GM18502 (cell line): ENCODE results near the gene RALGAPA2.

Experiments used
- ATAC-seq: cut with Tn5 transposase; IDR thresholded peaks from one replicate; pipeline ENCODE4 v1.9.1; 2021; ENCODE audit warnings: mild to moderate bottlenecking; ENCODE audit not compliant: unreplicated experiment, poor library complexity

RALGAPA2 gene

DNA sequence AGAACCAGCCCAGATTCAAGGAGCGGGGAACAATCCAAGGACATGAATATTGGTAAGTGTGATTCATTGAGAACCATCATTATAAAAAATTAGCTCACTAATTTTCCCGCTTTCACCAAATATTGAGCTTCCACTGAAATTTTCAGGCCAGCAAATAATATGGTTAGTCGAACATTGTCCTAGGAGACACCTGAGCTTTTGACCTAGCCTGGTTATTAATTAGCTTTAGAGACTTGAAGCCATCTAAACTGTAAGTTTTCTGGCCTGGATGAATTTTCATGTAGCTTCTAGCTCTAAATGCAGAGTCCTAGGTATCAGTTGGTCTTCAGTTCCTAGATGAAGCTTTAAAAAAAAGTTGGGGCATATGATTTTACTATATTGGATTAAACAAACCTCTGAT lies 17.1 kb upstream of the RALGAPA2 start:
- ATAC-seq, result no peak

DNA sequence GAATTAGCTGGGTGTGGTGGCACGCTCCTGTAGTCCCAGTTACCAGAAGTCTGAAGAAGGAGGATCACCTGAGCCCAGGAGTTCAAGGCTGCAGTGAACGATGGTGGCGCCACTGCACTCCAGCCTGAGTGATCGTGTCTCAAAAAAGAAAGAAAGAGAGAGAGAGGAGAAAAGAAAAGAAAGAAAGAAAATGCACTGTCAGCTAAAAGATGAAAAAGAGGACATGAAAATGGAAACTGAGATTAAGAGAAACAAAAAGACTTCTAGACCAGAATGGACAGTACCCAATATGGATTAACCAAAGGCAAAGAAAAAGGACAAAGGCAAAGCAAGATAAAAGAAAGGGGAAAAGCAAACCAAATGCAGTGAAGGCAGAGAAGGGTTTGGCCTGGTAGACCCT lies 9.0 kb upstream of the RALGAPA2 start:
- no peak for ATAC-seq

DNA sequence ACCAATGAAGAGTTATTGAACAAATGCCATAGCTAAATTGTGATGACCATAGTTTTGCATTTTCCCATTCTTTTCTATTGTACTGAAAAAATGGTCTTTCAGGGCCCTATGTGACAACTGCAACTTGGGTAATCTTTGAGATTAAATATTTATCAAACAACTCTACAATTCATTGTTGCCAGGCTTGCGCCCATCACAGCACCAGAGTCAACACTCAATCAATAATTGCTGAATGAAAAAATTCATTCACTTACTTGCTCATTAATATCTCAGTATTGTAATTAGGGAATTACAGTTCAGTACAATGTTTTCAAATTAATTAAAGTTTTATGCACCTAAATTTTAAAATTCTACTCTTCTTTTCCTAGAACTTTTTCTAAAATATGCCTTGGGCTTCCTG lies 7.7 kb upstream of the RALGAPA2 start:
- ATAC-seq, result no peak

DNA sequence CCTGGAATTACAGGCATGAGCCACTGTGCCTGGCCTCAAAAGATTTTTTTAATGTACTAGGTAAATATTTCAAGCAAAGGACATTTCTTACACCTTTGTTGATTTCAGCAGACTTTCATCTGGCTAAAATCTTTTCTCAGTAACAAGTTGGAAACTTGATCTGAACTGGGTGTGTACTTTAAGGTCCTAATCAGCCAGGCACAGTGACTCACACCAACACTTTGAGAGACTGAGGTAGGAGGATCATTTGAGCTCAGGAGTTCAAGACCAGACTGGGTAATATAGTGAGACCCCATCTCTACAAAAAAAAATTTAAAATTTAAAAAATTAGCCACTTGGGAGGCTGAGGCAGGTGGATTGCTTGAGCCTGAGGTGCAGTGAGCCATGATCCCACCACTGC lies 7.0 kb upstream of the RALGAPA2 start:
- no peak for ATAC-seq

DNA sequence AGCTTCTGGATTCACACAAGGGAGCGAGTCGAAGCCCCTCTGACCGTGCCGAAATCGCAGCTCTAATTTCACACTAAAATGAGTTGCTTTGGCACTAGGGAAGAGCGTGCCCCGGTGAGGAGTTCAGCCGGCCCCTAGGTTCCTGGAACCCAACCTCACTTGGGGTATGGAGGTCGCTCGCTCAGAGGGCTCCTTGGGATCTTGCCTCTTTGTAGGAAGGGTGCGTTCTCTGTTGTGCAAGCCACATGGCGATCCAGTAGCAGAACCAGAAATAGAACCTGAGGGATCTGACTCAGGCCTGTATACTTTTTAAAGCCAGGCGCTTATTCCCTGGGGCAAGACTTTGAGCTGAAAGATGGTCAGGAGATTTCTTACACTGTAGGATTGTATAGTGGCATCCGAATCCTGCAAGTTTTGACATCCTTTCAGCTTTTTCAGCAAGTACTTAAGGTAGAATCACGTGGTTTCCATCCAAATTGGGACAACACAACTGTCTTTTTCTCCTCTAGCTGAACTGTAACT lies 861 bp upstream of the RALGAPA2 start:
- no peak for ATAC-seq

DNA sequence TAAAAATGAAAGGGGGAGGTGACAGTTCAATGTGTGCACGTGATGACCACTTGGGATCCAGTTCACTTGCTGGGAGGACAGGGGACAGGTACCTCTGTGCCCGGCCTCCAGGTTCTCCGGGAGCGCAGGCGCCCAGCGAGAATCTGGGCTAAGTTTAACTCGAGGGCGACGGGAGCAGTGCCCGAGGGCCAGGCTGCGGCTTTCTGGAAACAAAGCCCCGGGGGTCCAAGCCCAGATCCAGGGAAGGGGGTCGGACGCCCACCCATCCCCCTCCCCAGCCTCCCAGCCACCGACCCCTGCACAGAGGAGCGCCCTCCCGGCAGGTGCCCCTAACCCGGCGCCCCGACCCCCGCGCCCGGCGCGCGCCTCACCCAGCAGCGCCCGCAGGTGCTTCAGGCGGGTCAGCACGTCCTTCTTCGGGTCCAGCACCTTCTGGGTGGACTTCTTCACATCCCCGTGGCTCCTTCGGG lies 405 bp downstream of the RALGAPA2 start:
- ATAC-seq, result peak; percentile 9

DNA sequence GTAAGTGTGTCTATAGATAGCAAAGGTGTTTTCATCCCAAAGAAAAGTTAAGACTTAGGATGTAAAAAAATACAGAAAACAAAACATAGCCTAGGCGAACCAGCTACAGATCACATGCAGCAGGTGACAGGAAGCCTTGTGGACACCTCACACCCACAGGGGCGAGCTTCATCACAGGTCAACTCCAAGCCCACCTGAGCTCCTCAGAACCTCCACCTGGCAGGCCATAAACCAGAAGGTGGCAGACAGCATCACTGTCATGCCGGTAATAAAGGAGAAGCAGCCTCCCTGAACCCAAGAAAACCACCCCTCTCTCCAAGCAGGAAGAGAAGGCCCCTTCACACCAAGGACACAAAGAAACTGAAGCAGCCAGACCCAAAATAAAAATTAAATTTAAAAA lies 1.0 kb downstream of the RALGAPA2 start:
- no peak for ATAC-seq

GRCh38 chr20:20710443-20711315 lies 1.8 kb downstream of the RALGAPA2 start:
- ATAC-seq, result peak; percentile 26

DNA sequence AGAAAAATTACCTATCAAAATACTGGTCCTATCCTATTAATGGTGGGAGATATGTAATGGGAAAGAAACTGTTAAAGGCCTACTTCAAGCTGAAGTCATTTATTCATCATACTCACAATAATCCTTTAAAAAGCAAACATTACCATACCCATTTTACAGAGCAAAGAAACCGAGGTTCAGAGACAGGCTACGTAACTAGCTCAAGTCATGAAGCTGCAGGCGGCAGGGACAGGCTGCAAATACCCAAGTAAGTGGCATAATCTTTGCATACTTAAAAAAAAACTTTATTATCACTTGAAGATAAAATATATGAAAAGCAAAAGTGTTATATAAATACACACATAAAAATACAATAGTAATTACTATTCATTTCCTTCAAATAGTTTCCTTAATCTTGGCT lies 2.6 kb downstream of the RALGAPA2 start:
- ATAC-seq, result no peak

DNA sequence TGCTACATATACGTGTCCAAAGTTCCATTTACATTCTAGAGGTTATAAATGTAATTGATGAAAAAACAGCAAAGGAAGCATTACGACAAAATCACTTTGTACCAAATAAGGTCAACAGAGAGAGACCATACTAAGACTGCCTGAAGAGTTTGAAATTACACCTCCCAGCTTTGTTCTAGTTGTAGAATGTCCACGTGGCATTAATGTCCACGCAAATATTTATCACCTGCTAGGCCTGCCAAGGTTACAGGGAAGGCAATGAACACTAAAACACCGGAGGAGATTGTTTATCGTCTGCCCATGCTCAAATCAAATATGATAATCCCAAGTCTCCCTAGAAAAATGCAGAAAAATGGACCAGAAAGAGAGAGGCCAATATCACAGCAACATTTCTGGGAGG lies 6.2 kb downstream of the RALGAPA2 start:
- no peak for ATAC-seq

DNA sequence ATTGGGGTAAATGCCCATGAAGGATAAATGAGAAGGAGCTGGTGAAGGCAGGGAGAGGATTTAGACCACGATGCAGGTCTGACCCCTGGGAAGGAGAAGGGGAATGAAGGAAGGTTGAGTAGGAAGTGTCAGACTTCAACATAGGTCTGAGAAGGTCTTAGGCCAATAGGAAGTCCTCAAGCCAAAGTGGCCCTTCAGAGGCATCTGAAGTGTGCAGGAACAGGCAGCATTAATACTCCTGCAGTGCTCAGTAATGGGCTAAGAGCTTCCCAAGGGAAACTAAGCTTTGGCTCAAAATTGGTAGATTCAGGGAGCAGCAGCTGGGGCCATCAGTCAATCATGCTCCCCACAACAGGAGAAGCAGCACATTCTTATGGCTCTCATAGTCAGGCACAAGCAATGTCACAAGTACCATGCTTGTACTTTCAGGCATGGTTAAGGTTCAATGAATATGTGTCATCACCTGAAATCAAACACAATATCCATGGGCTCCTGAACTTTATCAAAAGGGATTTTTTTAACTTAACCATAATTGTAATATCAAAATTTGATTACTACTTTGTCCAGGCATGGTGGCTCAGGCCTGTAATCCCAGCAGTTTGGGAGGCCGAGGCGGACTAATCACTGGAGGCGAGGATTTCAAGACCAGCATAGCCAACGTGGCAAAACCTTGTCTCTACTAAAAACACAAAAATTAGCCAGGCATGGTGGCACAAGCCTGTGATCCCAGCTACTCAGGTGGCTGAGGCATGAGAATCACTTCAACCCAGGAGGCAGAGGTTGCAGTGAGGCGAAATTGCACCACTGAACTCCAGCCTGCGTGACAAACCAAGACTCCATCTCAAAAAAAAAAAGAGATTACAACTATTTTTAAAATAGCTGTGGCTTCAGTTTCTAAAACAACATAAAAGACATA lies 9.9 kb downstream of the RALGAPA2 start:
- no peak for ATAC-seq

GRCh38 chr20:20699917-20700316 lies 12.5 kb downstream of the RALGAPA2 start:
- no peak for ATAC-seq

DNA sequence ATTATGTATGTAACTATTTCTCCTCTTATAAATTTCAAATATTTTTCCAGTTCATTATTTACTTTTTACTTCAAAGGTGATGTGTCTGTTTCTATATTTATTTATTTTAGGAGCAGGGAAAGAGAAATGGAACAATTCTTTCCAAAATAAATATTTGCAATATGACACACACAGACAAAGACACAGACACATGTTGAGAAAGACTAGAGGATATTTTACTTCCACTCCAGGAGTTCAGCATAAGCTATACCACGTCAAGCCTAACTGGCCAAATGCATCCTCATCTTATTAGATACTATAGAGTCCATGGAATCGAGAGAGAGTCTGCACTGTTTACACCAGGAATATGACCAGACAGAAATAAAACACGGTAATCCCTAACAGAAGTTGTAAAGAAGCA lies 13.3 kb downstream of the RALGAPA2 start:
- no peak for ATAC-seq

DNA sequence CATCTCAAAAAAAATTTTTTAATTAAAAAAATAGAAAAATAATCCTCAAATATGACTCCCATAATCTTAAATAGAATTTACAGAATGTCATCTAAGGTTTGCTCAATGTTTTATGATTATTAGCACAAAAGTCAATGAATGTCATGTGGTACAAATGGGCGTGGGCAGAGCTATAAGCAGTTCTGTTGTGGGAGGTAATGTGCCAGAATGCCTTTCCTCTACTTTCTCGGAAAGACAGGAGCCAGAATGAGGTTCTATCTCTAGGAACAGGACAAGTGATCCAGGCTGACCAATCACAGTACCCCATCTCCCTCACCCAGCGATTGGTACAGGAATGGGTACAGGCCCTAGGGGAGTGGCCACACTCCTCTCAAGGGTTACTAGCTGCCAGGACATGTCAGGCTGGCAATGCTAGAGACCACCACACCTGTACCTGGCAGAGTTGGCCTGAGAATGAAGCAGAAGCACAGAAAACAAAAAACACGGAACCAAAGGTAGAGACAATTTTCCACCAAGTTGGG lies 15.1 kb downstream of the RALGAPA2 start:
- no peak for ATAC-seq

GRCh38 chr20:20695250-20695816 lies 17.1 kb downstream of the RALGAPA2 start:
- no peak for ATAC-seq

DNA sequence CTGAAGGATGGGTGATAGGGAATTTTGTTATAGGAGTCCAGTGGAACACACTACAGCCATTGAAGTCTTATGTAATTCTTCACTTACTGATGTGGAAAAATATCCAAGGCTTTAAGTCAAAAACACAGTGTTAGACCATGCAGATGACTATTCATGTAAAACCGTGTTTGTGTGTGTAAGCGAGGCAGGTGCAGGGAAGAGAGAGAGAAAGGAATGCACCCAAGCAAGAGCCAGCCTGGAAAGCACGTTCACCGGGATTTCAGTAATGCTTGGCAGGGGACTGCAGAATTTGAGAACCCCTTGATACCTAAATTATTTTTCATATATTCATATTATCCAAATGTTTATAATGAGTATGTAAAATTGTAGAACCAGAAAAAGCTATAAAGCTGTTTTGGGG lies 17.9 kb downstream of the RALGAPA2 start:
- ATAC-seq, result no peak

DNA sequence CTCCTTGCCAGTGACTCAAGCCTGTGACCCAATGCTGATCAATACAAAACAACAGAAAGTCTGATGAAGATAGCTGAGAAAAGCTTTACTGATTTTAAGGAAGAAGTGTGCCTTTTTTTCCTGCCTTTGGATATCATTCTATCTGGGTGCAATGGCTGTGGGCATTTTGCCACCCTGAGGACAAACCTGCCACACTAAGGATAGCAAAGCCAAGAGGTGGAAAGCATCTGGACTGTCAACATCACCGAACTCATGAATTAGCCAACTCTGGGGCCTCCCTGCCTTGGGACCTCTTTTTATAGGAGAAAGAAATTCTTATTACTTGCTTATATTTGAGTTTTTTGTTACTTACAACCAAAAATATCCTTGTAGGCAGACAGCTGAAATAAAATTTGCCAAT lies 19.9 kb downstream of the RALGAPA2 start:
- ATAC-seq, result no peak

DNA sequence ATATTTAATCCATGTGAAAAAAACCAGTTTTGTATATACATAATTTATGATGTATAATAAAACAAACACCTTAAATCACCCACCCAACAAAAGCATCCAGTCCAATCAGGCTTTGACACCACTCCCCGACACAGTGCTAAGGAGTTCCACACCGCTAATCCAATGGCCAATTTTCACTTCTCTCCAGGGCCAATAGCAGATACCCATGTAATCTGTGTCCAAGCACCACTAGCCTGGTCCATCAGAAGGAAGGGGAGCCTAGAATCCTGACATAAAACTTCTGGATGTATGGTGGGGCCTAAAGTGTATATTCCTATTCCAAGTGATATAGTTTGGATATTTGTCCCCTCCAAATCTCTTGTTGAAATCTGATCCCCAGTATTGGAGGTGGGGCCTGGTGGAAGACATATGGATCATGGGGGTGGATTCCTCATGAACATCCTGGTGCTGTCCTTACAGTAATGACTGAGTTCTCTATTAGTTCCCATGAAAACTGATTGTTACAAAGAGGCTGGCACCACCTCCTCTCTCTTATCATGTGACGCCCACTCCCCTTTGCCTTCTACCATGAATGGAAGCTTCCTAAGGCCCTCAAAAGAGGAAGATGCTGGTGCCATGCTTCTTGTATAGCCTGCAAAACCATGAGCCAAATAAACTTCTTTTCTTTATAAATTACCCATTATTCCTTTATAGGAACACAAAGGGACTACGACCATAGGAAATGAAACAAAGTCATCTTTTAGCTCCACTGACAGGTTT lies 20.8 kb downstream of the RALGAPA2 start:
- ATAC-seq, result peak; percentile 50

GRCh38 chr20:20690676-20691476 lies 21.6 kb downstream of the RALGAPA2 start:
- ATAC-seq, result peak; percentile 87
